Activated CD8-positive, alpha-beta memory T cell treated with anti-CD3 and anti-CD28 coated beads, Interleukin-2, amount 50 U/mL, for 48 hours (primary cell): ENCODE results near the gene ZBTB46.
"Not testable (repeated sequence)": the region's sequence is repeated elsewhere in the genome, so short reads cannot be mapped to it uniquely, and the experiment has no call there.

Source experiments
- DNase-seq: peaks from one replicate; pipeline ENCODE4 v3.0.0-alpha.2; 2020

ZBTB46 gene

GRCh38 chr20:63732118-63733095 lies 98.7 kb downstream of the ZBTB46 start:
- no peak for DNase-seq

- no peak for DNase-seq
These were observed 99.7 kb downstream of the ZBTB46 start for GRCh38 chr20:63731410-63731809.

GRCh38 chr20:63730189-63730733 lies 100.8 kb downstream of the ZBTB46 start:
- DNase-seq = not testable (repeated sequence)

GRCh38 chr20:63722967-63723622 lies 108.0 kb downstream of the ZBTB46 start:
- DNase-seq = not testable (repeated sequence)

GRCh38 chr20:63718996-63719395 lies 112.1 kb downstream of the ZBTB46 start:
- DNase-seq = no peak

GRCh38 chr20:63714858-63715257 lies 116.2 kb downstream of the ZBTB46 start:
- DNase-seq = no peak

- DNase-seq = no peak
These were observed 118.9 kb downstream of the ZBTB46 start for GRCh38 chr20:63712191-63712590.

GRCh38 chr20:63711085-63711645 lies 119.9 kb downstream of the ZBTB46 start:
- DNase-seq = no peak

GRCh38 chr20:63709149-63709527 lies 121.9 kb downstream of the ZBTB46 start:
- no peak for DNase-seq

GRCh38 chr20:63708301-63709148 lies 122.5 kb downstream of the ZBTB46 start:
- DNase-seq = peak; percentile 63

GRCh38 chr20:63707558-63708300 lies 123.3 kb downstream of the ZBTB46 start, which contains the start of the genes ARFRP1 and ZGPAT:
Gene ARFRP1, minus strand, starts transcription at chr20:63707976. Its CDS starts 885 bp downstream, at chr20:63707091.
Gene ZGPAT, plus strand, starts transcription at chr20:63708039. Its CDS starts 542 bp downstream, at chr20:63708581.
- peak; percentile 91 for DNase-seq

GRCh38 chr20:63706852-63707557 lies 124.1 kb downstream of the ZBTB46 start:
- peak; percentile 77 for DNase-seq

GRCh38 chr20:63706027-63706695 lies 124.9 kb downstream of the ZBTB46 start:
- peak; percentile 50 for DNase-seq

GRCh38 chr20:63705232-63706026 lies 125.6 kb downstream of the ZBTB46 start:
- DNase-seq = peak; percentile 50

GRCh38 chr20:63704749-63705117 lies 126.3 kb downstream of the ZBTB46 start:
- DNase-seq = peak; percentile 51

GRCh38 chr20:63703976-63704748 lies 126.9 kb downstream of the ZBTB46 start:
- no peak for DNase-seq

- no peak for DNase-seq
These were observed 127.5 kb downstream of the ZBTB46 start for GRCh38 chr20:63703471-63703975.
